HEK293 (cell line): ENCODE results near the gene HMSD.
"Not testable (repeated sequence)": the region's sequence is repeated elsewhere in the genome, so short reads cannot be mapped to it uniquely, and the experiment has no call there.

Experiments
- CTCF ChIP-seq: fragments of 450-650 bp; formaldehyde crosslinking; IDR thresholded peaks from 2 replicates; pipeline ENCODE4 v1.5.1; 2016; ENCODE audit warnings: missing biosample characterization, missing genetic modification characterization
- GLIS1 ChIP-seq: fragments of 450-650 bp; formaldehyde crosslinking; IDR thresholded peaks from 2 replicates; pipeline ENCODE4 v1.5.1; 2016; ENCODE audit warnings: missing biosample characterization, missing genetic modification characterization
- KLF16 ChIP-seq: fragments of 450-650 bp; formaldehyde crosslinking; IDR thresholded peaks from 2 replicates; pipeline ENCODE4 v1.5.1; 2017; ENCODE audit warnings: missing biosample characterization, missing genetic modification characterization
- REPIN1 ChIP-seq: fragments of 450-650 bp; formaldehyde crosslinking; IDR thresholded peaks from 2 replicates; pipeline ENCODE4 v1.5.1; 2017; ENCODE audit warnings: missing biosample characterization, missing genetic modification characterization, low read depth
- ZNF138 ChIP-seq: fragments of 450-650 bp; formaldehyde crosslinking; IDR thresholded peaks from 2 replicates; pipeline ENCODE4 v1.5.1; 2016; ENCODE audit warnings: missing biosample characterization, missing genetic modification characterization, borderline replicate concordance
- ZNF76 ChIP-seq: fragments of 450-650 bp; formaldehyde crosslinking; IDR thresholded peaks from 2 replicates; pipeline ENCODE4; 2016; ENCODE audit warnings: low read depth, missing biosample characterization, missing genetic modification characterization, borderline replicate concordance

- TF ChIP-seq CTCF (tag by site-specific recombination); GLIS1; ZNF138 (tag by site-specific recombination); ZNF76 (tag by site-specific recombination); KLF16 (tag by site-specific recombination); REPIN1 (tag by site-specific recombination): not testable (repeated sequence)
Observed at GRCh38 chr18:63929369-63929768, 19.7 kb upstream of the HMSD start.
